Measurements from ENCODE around the gene SRGAP1.
"Not testable (repeated sequence)": the region's sequence is repeated elsewhere in the genome, so short reads cannot be mapped to it uniquely, and the experiment has no call there.

SRGAP1 gene

DNA sequence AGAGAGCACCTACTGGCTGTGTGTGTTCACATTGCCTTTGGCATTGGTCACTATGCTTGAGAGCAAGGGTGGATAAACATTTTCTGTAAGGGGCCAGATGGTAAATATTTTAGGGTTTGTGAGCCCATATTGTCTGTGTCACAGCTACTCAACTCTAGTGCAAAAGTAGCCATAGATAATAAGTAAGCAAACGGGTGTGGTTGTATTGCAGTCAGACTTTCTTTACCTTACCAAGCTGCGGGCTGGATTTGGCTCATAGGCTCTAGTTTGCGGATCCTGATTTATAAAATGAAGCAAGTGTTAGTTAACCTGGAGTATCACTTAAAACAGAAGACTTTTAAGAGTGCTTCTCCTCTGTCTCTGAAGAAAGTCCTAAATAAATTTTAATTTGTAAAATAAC is 208.6 kb downstream of the SRGAP1 start:
- DNase-seq (ENCODE audit: low read depth in 2 of 2): no peak

DNA sequence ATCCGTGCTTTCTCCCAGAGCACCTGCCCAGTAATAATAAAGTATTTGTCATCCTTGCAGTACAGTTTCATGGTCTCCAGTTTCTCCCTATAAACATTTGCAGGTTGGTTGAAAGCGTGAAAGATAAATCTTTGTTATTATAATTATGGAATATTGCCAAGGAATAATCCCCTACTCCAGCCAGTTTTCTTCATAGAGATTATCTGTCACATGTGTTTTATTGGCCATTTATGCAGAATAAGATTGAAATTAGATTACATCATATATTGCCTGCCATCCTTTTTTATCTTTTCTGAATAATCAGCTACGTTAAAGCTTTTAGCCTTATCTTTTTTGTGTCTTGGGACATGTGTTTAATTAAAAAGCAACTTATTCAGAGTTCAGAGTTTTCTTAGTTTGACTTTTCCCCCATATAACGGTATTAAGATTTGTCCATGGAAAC is 209.6 kb downstream of the SRGAP1 start:
- no peak for DNase-seq (ENCODE audit: low read depth in 2 of 2)

GRCh38 chr12:64056741-64057140 is 212.2 kb downstream of the SRGAP1 start:
- no peak for DNase-seq (ENCODE audit: low read depth in 2 of 2)

DNA sequence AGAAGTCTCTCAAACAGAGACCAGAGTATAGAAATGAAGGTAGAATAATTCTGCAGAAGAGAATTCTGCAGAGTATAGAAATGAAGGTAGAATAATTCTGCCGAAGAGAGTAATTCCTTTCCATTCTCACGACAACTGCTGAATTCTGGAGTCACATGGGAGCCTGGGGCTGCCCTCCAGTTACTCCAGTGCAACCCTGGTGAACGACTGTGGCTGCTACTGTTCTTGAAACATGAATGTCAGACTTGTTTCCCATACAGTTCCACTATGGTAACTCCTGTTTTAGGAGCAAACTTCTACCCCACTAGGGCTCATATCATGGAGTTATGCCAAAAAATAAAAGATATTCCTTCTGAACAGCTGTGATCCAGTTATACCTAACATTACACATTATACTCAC is 213.2 kb downstream of the SRGAP1 start:
- no peak for DNase-seq (ENCODE audit: low read depth in 2 of 2)

DNA sequence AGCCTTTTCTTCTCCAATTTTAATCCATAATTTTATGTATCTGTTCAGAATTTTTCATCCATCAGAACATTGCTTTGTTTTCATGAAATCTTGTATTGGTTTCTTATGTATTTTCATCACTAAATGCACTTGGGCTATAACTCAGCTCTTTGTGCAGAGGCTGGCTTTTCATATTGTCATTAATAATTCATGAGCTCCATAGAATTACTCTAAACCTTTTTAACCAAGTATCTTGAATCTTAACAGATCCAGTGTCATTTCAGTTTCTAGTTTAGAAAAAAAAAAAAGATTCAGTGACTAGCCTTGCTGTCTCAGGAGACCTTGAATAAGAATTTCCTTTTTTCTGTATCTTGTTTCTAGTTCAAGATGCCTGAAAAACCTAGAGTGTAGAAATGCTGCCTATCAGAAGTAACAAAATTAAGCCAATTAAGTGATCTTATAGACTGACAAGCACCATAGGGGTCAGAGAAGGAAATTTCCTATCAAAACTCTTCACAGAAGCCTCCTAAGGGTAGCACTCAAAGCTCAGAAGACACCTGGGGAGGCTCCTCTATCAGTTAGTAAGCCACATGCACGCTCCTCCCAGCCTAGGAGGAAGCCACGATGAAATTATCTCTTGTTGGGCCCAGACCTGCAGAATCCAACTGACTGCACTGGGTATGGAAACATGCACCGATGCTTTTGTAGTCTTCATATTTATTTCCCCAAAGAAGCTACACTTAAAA is 214.2 kb downstream of the SRGAP1 start:
- no peak for DNase-seq (ENCODE audit: low read depth in 2 of 2)

GRCh38 chr12:64059685-64060084 is 215.2 kb downstream of the SRGAP1 start:
- DNase-seq (ENCODE audit: low read depth in 2 of 2): no peak

- DNase-seq (ENCODE audit: low read depth in 2 of 2): no peak
Observed at GRCh38 chr12:64061868-64062375, 217.4 kb downstream of the SRGAP1 start.

DNA sequence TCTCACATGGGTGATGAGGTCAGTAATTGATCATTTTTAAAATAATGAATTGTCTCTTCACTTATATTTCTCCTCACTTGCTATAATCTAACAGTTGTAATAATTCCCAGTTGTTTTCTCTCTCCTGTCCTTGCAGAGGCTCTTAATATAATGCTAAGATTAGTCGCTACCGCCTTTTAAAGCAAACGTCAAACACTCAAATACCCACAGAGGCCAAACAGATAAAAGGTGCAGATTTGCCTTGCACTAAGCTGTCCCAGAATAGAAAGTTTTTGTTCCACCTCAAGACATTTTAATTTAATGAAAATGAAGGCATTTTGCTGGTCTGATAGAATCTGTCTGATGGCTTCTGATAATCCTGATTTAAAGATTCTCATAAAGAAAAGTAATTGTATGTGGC is 218.6 kb downstream of the SRGAP1 start:
- no peak for DNase-seq (ENCODE audit: low read depth in 2 of 2)

DNA sequence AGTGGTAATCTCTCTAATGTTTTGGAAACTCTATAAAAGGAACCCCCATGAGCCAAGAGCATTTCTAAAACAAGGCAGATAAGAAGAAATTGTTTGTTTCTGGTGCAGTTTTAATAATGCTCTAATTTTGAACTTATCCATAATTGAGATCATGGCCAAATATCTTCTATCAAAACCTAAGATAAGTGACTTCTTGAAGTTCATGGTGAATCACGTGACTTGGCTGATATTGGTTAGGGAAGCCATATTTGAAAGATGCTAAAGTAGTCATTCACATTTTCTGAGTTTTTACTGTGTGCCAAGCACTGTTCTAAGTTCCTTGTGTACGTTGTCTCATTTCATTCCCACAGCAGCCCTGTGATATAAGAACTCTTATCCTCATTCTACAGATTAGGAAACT is 219.7 kb downstream of the SRGAP1 start:
- no peak for DNase-seq (ENCODE audit: low read depth in 2 of 2)

DNA sequence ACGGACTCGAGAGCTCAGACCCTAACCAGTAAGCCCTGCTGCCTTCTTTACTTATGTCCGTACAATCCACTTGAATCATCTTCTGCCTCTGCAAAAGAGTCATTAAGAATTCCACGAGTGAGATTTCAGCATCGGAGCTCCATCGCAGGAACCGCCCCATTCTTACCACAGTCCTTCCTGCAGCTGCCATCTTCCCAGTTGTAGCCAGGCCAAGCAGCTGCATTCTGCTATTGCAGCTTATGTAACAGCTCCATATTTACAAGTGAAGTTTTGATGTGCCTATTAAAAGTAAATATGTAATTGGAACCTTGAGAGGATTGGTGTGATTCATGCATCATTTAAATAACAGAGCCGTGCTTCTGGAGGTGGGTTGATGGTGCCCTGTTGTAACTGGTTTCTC is 220.2 kb downstream of the SRGAP1 start:
- no peak for DNase-seq (ENCODE audit: low read depth in 2 of 2)

DNA sequence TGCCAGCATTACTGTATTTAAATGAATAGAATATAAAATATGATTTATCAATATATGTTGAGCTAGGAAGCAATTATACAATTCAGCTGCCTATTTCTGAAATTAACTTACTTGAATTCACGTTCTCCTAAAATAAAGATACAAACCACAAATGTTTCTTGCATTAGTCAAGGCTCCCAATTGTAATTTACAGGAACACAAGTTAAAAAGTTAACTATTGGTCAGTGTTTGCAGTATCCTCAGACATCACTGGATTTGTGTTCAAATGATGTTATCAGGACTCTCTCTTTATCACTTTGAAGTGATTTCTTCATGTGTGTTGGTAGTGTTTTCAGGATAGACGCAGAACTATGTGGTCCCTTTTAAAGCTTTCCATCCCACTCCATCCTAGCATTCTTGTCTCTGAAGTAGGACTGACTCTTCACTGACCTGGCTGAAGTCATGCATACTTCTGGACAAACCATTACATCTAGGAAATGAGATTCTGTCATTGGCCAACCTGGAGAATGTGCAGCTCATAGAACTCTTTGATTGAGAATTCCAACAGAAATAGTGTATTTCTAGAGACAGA is 221.5 kb downstream of the SRGAP1 start:
- DNase-seq (ENCODE audit: low read depth in 2 of 2): no peak

DNA sequence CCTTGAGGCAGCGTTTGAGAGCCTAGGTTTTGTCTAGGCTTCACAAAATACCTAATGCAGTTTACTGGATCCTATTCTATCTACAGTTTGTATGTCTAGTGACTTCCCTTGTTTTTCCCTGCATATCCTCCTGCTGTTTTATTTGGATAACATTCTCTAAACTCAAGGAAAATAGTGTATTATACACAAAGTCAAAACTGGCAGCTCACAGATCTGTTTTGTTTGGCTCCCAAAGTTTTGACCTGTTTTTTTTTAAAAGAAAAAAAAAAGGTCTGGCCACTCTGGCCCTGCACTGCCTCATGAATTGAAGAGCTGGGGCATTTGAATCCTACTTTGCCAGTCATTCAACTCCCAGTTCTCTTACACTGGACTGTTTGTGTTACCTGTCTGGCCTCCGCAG is 222.3 kb downstream of the SRGAP1 start:
- DNase-seq (ENCODE audit: low read depth in 2 of 2): no peak

DNA sequence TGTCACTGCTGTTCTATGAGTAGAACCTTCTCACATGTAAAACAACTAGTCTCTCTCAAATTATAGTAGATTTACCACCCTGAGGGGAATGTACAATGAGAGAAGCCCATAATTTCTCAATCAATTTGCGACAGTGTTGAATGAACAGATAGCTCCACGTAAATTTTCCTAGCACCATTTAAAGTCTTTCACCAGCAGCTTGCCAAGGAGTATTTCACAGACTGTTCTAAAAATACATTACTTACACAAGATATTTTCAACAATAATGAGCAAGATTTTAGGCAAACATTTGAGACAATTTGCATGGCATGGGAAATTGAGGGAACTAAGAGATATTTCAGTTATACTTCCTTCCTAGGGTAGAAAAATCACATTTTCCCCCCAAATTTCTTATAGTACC is 226.0 kb downstream of the SRGAP1 start:
- DNase-seq (ENCODE audit: low read depth in 2 of 2): no peak

- no peak for DNase-seq (ENCODE audit: low read depth in 2 of 2)
Observed at GRCh38 chr12:64072916-64073575, 228.5 kb downstream of the SRGAP1 start.

- not testable (repeated sequence) for DNase-seq (ENCODE audit: low read depth in 2 of 2)
Observed at GRCh38 chr12:64076565-64076964, 232.1 kb downstream of the SRGAP1 start.

GRCh38 chr12:64077922-64078321 is 233.4 kb downstream of the SRGAP1 start:
- DNase-seq (ENCODE audit: low read depth in 2 of 2): no peak

DNA sequence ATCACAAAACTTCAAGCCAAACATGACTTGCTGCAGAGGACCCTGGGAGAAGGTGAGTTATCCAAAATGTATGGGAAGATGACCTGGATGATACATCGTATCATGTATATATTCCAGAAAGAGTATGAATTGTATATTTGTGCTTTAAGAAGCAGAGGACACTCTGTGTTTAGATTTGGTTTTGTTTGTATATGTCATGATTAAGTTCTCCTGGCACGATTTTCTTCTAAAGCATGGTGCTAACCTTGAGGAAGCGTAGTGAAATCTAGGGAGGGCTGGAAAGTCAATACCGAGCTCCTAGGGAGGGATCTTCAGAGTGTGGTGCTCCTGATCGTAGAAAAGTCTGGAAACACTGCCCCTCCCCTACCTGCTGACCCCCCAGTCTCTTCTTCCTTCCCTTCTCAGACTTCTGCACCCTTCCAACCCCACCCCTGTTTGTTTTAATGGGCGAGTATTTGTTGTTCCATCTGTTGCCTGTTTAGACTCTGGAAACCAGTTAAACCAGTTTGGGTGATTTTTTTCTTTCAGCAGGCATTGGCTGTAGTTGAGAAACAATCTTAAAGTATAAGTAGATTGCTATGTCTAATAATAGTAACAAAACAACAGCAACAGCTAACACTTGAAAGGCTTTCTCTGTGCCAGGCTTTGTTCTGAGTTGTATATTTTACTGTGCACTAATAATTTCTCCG is 236.0 kb downstream of the SRGAP1 start:
- no peak for DNase-seq (ENCODE audit: low read depth in 2 of 2)

GRCh38 chr12:64081008-64081404 is 236.5 kb downstream of the SRGAP1 start:
- DNase-seq (ENCODE audit: low read depth in 2 of 2): no peak

- DNase-seq (ENCODE audit: low read depth in 2 of 2): no peak
Observed at GRCh38 chr12:64082116-64082515, 237.6 kb downstream of the SRGAP1 start.

DNA sequence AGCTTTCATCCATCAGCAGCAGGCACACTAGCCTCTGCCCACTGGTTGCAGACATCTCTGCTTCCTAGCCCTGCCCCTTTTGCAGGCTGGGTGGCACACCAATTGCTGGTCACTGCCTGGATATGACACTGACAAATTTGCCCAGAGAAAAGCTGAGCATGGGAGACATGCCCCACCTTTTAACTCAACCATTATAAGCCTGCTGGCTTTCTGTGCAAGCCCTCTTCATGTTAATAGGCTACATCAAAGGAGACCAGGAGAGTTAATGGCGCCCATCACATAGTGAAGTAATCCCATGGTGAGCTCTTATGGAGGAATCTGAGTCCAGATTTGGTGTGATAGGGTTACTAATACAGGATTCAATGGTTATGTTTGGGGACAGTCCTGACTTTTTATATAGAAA is 238.4 kb downstream of the SRGAP1 start:
- DNase-seq (ENCODE audit: low read depth in 2 of 2): no peak

DNA sequence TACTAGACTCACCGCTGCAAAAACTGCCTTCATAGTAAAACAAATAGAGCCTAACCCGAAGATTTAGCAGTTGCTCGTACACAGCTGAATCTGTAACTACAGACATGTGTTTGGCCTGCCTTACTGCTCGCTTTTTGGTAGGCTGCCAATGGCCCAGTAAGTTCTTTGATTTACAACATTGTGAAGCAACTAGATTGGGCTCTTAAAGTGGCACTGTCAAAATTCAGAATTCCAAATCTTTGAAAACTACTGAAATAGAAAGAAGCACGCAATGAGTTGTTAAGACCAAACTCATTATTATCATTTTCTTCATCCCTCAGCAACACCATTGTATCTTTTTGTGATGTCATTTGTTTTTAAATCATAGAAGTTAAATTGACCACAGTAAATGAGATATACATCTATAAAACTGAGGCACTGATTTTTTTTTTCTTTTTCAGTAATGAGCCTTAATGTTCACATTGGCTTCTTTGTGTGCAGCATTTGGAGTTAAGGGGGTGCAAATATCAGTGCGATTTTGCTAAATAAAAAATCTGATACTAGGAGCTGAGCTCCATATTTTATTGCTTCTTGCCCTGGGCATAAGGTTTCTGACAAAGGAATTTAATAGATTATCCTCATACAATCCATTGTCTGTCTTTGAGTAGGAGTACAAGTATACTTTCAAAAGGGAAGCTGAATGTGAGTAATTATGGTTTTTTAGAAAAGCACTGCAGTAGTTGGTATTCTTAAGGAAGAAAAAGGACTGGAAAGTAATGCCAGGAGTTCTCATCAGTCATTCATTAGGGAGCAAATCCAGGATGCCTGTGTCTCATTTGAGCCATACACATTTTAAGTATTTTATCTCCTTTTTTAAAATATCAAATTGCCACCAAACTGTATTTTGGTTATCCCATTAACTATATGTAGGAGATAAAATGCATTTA is 239.0 kb downstream of the SRGAP1 start:
- no peak for DNase-seq (ENCODE audit: low read depth in 2 of 2)

Data from stimulated activated CD8-positive, alpha-beta memory T cell treated with anti-CD3 and anti-CD28 coated beads, Interleukin-2, amount 100 ng/mL, for 1 hour (primary cell).